Dedifferentiated amniotic fluid mesenchymal stem cell (primary cell): ENCODE results near the gene ATP6V1B1.

Experiments
- DNase-seq: peaks from one replicate; pipeline ENCODE4 v3.0.0-alpha.2; 2016; ENCODE audit errors: extremely low spot score

Gene ATP6V1B1

DNA sequence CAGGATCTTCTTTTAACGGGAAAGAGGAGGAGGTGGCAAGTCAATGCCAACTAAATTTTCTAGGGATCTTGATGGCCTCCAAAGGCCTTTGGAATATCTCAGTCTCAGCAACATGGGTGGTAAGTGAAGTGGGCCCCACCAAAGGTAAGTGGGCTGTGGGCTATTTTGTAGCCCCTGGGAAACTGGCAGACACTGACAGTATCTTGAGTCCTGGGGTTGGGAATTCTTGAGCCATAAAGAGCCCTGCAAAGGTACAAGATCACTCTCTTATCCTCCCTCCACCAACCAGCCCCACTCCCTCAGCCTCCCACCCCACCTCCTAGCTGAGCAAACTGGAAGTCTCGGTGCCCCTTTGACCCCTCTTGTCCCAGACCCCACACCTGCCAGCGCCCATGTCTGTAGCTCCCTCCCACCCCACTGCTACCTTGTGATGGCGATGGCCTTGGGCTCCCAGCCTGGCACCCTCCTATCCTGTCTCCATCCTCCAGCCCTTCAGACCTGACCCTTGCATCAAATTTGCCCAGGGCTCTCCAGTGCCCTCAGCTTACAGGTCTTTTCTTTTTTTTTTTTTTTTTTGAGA lies 8.5 kb downstream of the ATP6V1B1 start:
- DNase-seq, result no peak

DNA sequence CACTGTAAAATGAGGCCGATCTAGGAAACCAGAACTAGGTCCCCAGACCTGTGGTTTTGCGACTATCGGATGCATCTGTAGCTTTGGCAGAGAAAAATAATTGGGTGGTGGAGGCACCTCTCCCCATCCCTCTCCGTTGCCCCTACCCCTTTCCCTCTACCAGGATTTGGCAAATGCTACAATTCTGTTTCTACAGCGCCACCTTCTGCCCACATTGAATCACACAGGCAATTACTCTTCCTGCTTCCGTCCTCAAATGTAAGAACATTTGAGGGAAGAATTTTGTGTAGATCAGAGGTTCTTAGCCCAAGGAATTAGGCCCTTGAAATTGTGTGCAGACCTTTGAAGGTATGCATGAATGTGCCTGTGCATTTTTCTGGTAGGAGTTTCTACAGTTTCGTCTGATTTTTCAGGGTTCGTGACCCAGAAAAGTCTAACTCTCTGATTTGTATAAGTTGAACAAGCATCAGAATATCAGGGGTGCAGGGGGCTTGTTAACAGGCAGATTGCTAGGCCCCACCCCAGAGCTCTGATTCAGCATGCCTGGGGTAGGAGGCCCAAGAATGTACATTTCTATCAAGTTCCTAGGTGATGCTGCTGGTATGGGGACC lies 11.2 kb downstream of the ATP6V1B1 start:
- DNase-seq, result peak; percentile 24

DNA sequence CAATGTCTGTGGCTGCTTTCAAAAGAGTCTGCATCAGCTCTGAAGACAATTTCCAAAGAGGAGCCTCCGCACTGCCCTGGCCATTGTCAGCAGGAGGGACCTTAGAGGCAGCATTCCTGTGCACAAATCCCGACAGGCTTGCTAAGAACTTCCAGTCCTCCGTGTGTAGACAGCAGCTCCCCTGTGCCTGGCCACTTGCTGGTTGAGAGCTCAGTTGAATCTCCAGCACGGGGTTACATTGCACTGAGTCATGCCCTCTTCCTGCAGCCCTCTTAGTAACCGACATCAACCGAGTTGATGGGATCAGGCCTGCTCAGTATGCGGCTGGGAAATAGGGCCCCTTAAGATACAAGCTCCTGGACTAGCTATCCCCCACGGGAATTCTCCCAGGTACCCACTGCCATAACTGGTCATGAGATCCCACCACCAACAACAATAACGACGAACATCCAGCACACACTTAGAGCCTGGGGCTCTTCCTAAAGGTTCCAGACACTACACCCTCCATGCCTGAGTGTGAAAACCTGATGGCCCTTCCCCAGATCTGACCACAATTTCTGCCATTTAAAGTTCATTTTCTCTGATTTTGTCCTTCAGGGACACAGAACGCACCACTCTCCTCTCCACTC lies 12.0 kb downstream of the ATP6V1B1 start:
- DNase-seq, result no peak

DNA sequence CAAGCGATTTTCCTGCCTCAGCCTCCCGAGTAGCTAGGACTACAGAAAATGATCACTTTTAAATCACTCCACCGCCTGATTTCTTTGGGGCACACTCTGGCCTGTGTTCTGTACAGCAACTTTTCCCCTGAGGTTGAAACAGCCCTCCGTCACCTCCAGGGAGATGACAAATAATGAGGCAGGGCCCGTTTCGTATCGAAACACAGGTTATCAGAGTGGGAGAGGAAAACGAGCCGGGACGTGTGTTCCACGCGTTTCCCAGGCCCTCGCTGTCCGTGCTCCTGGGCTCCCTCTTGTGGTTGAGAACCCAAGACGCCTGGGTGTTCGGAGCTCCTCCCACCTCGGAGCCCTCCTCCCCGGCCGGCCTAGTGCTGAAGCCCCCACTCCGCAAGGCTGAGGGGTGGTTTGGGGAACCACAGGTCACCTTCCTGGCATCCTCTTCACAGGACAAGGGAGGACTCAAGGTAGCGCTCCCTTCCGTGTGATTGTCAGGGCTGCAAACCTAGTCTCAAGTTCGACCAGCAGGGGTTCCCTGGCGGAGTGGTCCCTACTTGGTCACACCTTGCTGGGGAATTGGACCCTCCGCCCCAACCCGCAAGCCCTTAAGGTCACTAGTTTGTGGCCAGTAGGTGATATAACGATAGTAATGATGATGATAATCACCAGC lies 12.8 kb downstream of the ATP6V1B1 start:
- DNase-seq, result peak; percentile 74

DNA sequence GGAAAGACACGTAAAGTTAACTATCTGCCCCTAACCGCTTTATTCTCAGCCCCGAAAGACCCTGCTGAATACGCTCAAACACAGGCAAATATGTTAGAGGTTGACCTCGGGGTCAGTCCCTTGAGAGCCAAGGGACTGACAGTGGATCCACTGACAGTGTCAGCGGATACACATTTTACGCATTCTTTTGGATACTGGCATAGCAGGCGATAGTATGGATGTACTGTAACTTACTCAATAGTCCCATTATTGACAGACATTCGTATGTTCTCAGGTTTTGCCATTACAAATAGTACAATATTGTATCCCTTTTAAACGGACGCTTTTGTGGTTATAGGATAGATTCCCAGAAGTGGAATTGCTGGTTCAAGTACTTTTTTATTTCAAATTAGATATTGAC lies 13.4 kb downstream of the ATP6V1B1 start:
- DNase-seq, result no peak

DNA sequence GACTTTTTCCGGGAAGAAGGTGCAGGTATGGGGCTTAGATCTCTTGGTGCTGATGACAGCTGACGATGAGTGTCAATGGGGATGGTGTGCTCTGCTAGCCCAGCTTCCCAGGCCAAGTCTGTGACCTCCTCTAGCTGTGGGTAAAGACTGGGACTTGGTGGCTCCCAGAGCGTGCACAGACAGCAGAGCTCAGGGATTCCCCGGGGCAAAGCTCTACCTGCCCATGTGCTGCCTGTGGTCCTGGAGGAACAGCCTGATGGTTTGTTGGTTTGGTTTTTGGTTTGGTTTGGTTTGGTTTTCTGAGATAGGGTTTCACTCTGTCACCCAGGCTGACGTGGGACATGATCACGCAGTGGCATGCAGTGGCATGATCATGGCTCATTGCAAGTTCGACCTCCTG lies 19.2 kb downstream of the ATP6V1B1 start:
- no peak for DNase-seq

DNA sequence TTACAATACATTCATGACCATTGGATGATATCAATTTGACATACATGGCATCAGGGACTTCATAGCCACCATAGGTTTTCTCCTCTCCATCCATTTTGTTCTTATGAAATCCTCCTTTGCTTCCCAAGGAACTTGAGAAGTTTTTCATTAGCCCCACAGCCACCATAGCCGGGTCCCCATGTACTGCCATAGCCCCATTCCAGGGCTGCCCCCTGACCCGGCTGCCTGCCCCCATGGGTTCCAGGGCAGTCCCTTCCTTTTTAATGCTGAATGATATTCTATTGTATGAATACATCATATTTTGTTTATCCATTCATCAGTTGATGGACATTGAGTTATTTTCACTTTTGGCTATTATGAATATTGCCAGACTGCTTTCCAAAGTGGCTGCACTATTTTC lies 20.4 kb downstream of the ATP6V1B1 start:
- no peak for DNase-seq

DNA sequence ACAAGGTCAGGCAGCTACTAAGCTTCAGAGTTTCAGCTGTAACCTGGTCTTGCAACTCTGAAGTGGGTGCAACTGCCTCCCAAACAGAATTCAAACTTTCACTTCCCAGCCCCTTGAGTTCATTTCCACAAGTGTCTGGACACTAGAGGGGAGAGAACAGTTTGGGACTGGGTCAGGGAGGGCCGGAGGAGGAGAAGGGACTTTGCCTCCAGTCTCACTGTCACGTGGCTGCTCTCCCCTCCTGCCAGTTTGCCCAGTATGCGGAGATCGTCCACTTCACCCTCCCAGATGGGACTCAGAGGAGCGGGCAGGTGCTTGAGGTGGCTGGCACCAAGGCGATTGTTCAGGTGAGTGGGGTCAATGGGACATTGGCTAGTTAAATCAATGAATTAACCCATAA lies 22.1 kb downstream of the ATP6V1B1 start:
- no peak for DNase-seq

DNA sequence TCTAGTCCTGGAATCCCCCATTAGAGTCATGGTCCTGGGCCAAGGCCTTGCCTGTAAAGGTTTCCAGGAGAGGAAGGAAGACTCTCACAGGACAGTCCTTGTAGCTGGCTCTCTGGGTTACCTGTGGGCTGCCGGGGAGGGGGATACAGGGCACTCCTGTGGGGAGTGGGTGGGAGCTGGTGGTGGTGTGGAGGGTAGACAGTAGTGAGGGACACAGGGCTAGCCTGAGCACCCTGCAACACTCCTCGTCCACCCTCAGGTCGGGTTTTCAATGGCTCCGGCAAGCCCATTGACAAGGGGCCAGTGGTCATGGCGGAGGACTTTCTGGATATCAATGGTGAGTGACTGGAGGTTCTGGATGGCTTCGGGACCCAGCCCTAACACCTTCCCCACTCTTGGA lies 23.1 kb downstream of the ATP6V1B1 start:
- DNase-seq, result no peak

DNA sequence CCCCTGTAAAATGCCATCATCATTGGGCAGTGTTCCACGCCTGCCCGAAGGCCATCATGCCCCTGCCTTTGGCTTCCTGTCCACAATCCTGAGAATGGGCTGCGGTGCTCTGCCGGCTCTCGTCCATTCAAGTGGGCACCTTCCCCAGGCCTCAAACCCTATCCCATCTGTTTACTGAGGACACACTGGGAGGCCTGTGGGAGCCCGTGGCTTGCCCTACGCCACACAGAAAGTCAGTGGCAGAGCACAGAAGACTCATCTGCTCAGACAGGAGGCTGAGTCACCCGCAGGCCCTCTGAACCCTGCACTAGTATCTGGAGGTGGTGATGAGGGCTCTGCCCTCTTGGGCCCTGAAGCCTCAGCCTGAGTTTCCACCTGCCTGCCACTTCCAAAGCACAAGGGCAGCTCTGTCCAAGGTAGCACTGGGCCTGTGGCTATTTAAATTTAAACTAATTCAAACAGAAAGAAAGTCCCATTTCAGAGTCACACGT lies 23.6 kb downstream of the ATP6V1B1 start:
- no peak for DNase-seq

DNA sequence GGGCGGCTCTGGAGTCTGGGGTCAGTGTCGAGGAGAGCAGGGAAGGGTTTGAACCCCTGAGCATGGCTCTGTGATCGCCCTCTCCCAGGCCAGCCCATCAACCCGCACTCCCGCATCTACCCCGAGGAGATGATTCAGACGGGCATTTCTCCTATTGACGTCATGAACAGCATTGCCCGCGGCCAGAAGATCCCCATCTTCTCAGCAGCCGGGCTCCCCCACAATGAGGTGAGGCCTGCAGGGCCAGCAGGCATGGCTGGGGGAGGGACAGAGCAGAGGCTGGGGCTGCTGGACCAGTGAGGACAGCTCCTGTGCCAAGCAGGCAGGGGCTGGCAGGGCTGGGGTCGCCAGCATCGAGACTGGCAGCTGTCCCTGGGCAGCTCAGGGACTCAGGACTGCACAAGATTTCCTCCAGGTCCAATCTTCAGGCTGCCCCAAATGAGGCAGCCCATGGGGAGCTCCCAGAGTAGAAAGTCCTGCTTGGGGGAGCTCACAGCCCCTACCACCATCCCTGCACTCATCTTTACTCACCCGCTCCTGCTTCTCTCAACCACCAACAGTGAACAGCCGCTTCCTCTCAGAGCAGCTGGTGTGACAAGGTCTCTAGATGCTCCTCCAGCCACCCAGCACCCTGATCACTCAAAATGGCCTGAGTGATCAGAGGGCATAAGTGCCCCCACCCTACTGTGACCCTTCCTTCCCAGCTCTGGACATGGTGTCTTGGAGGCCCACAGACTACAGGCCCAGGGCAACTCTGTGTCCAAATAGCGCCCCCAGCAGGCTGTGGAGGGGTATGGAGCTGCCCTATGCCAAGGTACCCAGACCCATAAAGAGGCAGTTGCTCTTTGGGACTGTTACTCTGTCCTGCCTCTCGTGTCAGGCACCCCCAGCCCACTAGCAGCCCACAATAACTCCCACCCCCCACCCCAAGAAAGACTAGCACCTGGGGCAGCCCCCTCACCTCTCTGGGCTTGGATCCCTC lies 24.4 kb downstream of the ATP6V1B1 start:
- DNase-seq, result no peak

DNA sequence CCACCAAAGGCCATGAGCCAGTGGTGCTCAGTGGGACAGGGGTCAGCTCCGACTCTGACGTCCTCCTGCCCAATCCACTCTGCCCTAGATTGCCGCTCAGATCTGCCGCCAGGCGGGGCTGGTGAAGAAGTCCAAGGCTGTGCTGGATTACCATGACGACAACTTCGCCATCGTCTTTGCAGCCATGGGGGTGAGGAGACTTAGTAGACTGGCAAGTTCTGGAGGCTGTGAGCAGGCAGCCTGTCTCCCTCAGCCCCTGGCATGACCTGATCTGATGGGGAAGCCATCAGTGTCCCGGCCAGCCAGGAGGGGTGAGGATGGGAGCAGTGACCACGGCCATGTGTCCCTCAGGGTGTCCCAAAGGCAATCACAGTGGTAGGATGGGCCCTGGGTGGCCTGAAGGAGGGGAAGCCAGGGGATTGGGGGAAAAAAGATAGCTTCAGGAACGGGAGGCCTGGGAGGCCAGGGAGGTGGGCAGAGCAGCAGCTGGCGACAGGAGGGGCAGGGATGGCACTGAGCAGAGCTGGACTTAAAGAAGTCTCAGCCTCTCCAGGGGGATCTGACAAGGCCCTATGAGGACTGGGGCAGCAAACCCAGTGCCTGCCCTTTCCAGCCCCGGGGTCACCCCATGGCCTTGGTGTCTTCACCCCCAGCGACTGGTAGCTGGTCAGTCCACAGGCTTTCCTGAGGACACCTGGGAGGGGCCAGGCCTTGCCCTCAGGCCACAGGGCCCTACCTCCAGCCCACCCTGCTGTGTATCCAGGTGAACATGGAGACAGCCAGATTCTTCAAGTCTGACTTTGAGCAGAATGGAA lies 25.3 kb downstream of the ATP6V1B1 start:
- no peak for DNase-seq

DNA sequence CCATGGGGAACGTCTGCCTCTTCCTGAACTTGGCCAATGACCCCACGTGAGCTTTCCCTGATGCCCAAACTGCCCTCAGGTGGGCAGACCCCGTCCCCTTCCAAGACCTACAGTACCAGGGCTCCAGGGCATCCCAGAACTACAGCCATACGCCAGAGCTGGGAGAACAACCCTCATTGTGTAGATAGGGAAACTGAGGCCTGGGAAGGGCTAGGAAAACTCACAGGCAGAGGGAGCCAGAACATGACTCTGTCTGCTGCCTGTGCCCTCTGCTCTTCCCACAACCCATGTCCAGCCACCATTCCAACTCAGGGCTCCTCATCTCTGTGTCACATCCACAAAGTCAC lies 25.9 kb downstream of the ATP6V1B1 start:
- DNase-seq, result no peak

DNA sequence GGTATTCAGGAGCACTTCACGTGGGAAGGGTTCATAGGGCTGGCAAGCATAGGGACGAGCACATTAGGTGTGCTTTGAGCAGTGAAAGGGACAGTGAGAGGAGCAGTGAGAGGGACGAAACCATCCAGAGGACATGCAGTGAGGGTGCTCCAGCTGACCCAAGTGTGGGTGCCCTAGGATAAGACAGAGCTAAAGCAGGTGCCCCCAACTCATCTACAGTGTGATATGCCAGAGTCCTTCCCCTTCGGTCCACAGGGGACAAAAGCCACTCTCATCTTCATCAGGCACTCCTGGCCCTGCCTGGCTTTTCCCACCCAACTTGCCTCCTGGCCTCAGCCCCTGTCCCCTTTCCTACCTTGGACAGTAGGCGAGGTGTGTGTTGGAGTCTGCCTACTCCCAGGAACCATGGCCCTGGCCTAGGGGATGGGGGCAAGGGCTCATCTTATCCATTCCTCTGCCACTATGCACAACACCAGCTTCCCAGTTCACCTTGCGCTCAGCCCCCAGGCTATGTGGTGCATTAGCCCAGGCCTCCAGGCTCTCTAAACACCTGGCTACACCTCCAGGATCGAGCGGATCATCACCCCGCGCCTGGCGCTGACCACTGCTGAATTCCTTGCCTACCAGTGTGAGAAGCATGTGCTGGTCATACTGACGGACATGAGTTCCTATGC lies 26.6 kb downstream of the ATP6V1B1 start:
- no peak for DNase-seq

DNA sequence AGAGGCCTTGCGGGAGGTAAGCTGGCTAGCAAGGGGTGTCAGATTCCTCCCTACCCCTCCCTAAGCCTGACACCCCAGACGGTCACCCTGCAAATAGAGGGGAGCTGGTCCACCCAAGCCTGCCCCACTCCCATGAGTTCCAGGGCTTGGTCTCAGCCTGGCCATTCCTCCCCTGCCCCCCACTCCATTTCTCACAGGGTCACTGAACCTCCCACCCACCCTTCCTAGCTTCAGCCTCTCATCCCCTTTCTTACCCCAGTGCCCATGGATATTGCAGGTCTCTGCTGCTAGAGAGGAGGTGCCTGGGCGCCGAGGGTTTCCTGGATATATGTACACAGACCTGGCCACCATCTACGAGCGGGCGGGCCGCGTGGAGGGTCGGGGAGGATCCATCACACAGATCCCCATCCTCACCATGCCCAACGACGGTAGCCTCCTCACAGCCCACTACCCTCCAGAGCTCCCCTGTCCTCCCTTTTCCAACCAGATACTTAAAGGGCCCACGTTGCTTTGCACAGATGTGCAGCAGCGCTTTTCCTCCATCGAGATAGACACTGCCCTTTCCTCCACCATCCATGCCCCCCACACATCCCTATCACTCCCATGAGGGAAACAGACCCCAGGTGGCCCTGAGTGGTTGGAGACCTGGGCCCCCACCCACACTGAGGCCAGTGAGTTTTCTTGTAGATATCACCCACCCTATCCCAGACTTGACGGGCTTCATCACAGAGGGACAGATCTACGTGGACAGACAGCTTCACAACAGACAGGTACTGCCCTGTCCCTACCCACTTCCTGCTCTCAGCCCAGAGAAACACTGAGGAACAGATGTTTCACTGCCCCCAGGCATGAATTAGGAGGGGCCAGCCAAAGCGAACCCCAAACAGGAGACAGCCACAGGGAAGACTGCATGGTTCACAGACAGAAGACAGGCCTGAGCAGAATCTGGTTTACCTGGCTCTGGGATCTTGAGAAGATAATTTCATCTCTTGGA lies 27.5 kb downstream of the ATP6V1B1 start:
- DNase-seq, result no peak

DNA sequence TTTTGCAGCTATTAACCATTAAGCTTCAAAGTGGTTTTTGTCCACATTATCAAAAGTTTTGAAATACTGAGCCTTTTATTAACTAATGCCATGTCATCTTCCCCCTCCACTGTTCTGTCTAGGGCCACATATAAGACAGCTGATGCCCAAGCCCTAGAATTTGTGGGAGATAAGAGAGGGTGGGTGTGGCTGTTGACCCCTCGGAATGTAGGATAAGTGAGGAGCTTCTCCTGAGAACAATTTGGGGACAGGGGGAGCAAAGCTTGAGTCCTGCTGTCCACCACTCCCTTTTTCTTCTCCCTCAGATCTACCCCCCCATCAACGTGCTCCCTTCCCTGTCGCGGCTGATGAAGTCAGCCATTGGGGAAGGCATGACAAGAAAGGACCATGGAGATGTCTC lies 28.4 kb downstream of the ATP6V1B1 start:
- no peak for DNase-seq

DNA sequence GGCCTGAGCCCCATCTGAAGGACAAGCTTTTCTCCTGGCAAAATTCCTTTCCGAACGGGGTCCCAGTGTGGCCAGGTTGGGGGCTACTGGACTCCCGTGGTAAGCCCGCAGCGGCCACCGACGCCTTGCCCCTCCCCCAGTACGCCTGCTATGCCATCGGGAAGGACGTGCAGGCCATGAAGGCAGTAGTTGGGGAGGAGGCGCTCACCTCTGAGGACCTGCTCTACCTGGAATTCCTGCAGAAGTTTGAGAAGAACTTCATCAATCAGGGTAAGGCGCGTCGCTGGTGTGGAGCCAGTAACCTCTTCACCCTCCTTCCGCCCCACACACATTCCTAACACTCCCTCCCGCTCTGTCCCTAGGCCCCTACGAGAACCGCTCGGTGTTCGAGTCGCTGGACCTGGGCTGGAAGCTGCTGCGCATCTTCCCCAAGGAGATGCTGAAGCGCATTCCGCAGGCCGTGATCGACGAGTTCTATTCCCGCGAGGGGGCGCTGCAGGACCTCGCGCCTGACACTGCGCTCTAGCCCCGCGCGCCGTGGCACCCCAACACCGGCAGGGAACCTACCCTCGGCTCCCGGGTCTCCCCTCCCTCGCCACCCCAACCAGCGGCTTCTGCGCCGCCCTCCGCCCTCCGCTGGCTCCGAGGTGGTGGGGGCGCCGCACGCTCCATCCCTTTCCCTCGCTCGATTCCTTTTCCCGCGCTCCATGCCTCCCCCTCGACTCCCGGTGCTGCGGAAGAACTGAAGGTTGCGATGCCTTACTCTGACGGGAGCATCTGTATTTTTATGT lies 29.1 kb downstream of the ATP6V1B1 start:
- peak; percentile 25 for DNase-seq

DNA sequence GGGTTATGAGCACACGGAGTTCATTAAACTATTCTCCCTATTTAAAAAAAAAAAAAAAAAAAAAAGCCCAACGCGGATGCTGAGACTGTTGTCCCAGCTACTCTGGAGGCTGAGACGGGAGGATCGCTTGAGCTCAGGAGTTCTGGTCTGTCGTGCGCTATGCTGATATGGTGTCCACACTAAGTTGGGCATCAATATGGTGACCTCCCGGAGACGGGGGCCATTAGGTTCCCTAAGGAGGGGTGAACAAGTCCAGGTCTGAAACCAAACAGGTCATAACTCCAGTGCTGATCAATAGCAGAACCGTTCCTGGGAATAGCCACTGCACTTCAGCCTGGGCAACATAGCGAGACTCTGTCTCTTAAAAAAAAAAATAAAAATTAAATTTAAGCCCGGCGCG lies 29.8 kb downstream of the ATP6V1B1 start:
- DNase-seq, result no peak
